Esophagus squamous epithelium (tissue), 5 donors: ENCODE data around the gene POT1. TPM values are rescaled to one million over a fixed set of nuclear protein-coding genes. Genes with fewer than 3 reads are reported as not detected.

Experiments
- DNase-seq: peaks from one replicate; lab custom pipeline; 2025; lab: John Stamatoyannopoulos, UW
- H3K27ac ChIP-seq, 4 donors: fragments of 200-600 bp; sonication (generic); one replicate each; pipeline ENCODE4 v1.5.1; 2016 to 2019; ENCODE audit warnings: mild to moderate bottlenecking in 1 of 4
- H3K27me3 ChIP-seq, 4 donors: fragments of 200-600 bp; sonication (generic); 1 replicate in 3 of 4; 2 replicates in 1 of 4; pipeline versions ENCODE4 v1.5.1 to v1.6.0; 2017 to 2021; ENCODE audit warnings: antibody characterized with exemption in 1 of 4
- H3K36me3 ChIP-seq, 3 donors: fragments of 200-600 bp; sonication (generic); one replicate each; pipeline ENCODE4 v1.5.1; 2016 to 2019
- H3K4me1 ChIP-seq, 3 donors: fragments of 200-600 bp; sonication (generic); one replicate each; pipeline ENCODE4 v1.5.1; 2017 to 2019
- H3K4me3 ChIP-seq, 4 donors: fragments of 200-600 bp; sonication (generic); 1 replicate in 3 of 4; 2 replicates in 1 of 4; pipeline ENCODE4 v1.5.1; 2016 to 2019; ENCODE audit warnings: mild to moderate bottlenecking in 2 of 4, moderate library complexity in 1 of 4
- H3K9me3 ChIP-seq, 3 donors: fragments of 200-600 bp; sonication (generic); one replicate each; pipeline ENCODE4 v1.5.1; 2016 to 2019
- CTCF ChIP-seq, 6 experiments: fragments of 450-650 bp in 4 of 6; fragments of 200-600 bp in 2 of 6; sonication (generic) in 2 of 6; IDR thresholded peaks; one replicate each; pipeline ENCODE4 v1.5.1; 2016 to 2019; ENCODE audit warnings: antibody characterized with exemption in 6 of 6, mild to moderate bottlenecking in 4 of 6, moderate library complexity in 4 of 6
- POLR2A ChIP-seq, 4 donors: fragments of 450-650 bp; IDR thresholded peaks; one replicate each; pipeline ENCODE4 v1.6.1; 2017; ENCODE audit warnings: antibody characterized with exemption in 4 of 4, mild to moderate bottlenecking in 4 of 4, moderate library complexity in 3 of 4
- WGBS, 2 donors: methylation state at CpG; one replicate each; pipeline ENCODE4 v1.1.5; 2018; 5-methylcytosine and 5-hydroxymethylcytosine counted together
- intact Hi-C: fragments of 100-400 bp; cut with DNase I; formaldehyde crosslinking; loops from one replicate; pipeline ENCODE4 v1.15.0; 2022
- total RNA-seq, 4 donors: library from RNA; depleted of rRNA; stranded (reverse); fragments of >200 nt; gene quantifications; one replicate each; pipeline ENCODE4 v1.1.0, GENCODE V29; 2016
- donor health status: DM: yes; HTN: yes; CAD: no.

The POT1 gene
- total RNA-seq, 4 donors from 2014 or later: 11.4 to 21.6 (median 13.4) TPM

- DNase-seq: no peak
- intact Hi-C loops: no loop called here
- Histone ChIP-seq H3K27ac (no peak overlapping the region), H3K9me3 (no peaks in the 10 kb centered on the region), H3K36me3 (no peaks in the 10 kb centered on the region), H3K4me1 (no peaks in the 10 kb centered on the region), H3K27me3 (no peaks in the 10 kb centered on the region), H3K4me3 (no peak overlapping the region)
- 64 to 76% methylated on average over 1 of the region's 1 CpG for WGBS, 2 donors
- TF ChIP-seq POLR2A (IDR thresholded peaks at IDR 0.05) (no peak), CTCF (IDR thresholded peaks at IDR 0.05) (no peak)
These were observed 47.6 kb downstream of the POT1 start for GRCh38 chr7:124881981-124882380.

GRCh38 chr7:124879771-124880170 lies 49.9 kb downstream of the POT1 start:
- 74 to 88% methylated on average over 1 of the region's 1 CpG for WGBS, 2 donors
- TF ChIP-seq CTCF (IDR thresholded peaks at IDR 0.05) (no peak), POLR2A (IDR thresholded peaks at IDR 0.05) (no peak)
- intact Hi-C loops: no loop called here

GRCh38 chr7:124879103-124879502 lies 50.5 kb downstream of the POT1 start:
- WGBS, 2 donors: 64 to 73% methylated on average over 2 of the region's 2 CpGs
- intact Hi-C loops: no loop called here

More at GRCh38 chr7:124879771-124880170, 49.9 kb downstream of the POT1 start:
- no peak for DNase-seq
- Histone ChIP-seq H3K4me3 (no peak overlapping the region), H3K36me3 (no peaks in the 10 kb centered on the region), H3K27me3 (no peaks in the 10 kb centered on the region), H3K27ac (no peak overlapping the region), H3K9me3 (no peaks in the 10 kb centered on the region), H3K4me1 (no peaks in the 10 kb centered on the region)

GRCh38 chr7:124874644-124875163 lies 54.9 kb downstream of the POT1 start:
- WGBS, 2 donors: 94 to 98% methylated on average over 3 of the region's 3 CpGs

More at GRCh38 chr7:124879103-124879502, 50.5 kb downstream of the POT1 start:
- no peaks in the 10 kb centered on the region for H3K27me3 ChIP-seq
- H3K4me3 ChIP-seq: no peak overlapping the region
- H3K9me3 ChIP-seq: no peaks in the 10 kb centered on the region
- no peak overlapping the region for H3K27ac ChIP-seq
- H3K36me3 ChIP-seq: no peaks in the 10 kb centered on the region
- H3K4me1 ChIP-seq: no peaks in the 10 kb centered on the region
- TF ChIP-seq CTCF (IDR thresholded peaks at IDR 0.05) (no peak), POLR2A (IDR thresholded peaks at IDR 0.05) (no peak)
- no peak for DNase-seq

More at GRCh38 chr7:124874644-124875163, 54.9 kb downstream of the POT1 start:
- no peak overlapping the region for H3K4me3 ChIP-seq
- H3K36me3 ChIP-seq: no peaks in the 10 kb centered on the region
- intact Hi-C loops: no loop called here
- TF ChIP-seq CTCF (IDR thresholded peaks at IDR 0.05): no peak
- no peak for TF ChIP-seq POLR2A (IDR thresholded peaks at IDR 0.05)
- H3K27ac ChIP-seq: no peak overlapping the region
- H3K27me3 ChIP-seq: no peaks in the 10 kb centered on the region
- DNase-seq: no peak
- H3K4me1 ChIP-seq: no peaks in the 10 kb centered on the region
- H3K9me3 ChIP-seq: no peaks in the 10 kb centered on the region
